ENCODE measurements around the gene EIF2B1.

Gene EIF2B1

GRCh38 chr12:123670882-123671728 lies 37.6 kb upstream of the EIF2B1 start, which contains the start of gene TCTN2:
TSS of gene TCTN2 (plus strand) at chr12:123671113. CDS start at chr12:123671241, 128 bp downstream.
- Histone ChIP-seq H3K9me3 (ENCODE audit: insufficient read depth, low read length) (no peaks in the 10 kb centered on the region), H3K27me3 (ENCODE audit: insufficient read depth, insufficient read length) (peaks cover 9% of the 10 kb centered on the region), H3K9ac (ENCODE audit: insufficient read length, low read depth) (peak within 1 kb of the TSS; percentile 86), H3K4me1 (ENCODE audit: insufficient read depth, insufficient read length) (peaks cover 3% of the 10 kb centered on the region), H3K4me3 (ENCODE audit: insufficient read length, low read depth) (peak within 1 kb of the TSS; percentile 91), H3K36me3 (ENCODE audit: insufficient read depth, insufficient read length, low read length) (peaks cover 25% of the 10 kb centered on the region)
- TF ChIP-seq YY1 (IDR thresholded peaks at IDR 0.05; ENCODE audit: insufficient read depth, insufficient read length) (peak; percentile 85), SUZ12 (IDR thresholded peaks at IDR 0.05; ENCODE audit: extremely low read depth, insufficient read depth, insufficient read length) (no peak)
- peak; percentile 88 for DNase-seq (ENCODE audit: low read depth, low spot score)

GRCh38 chr12:123667771-123668170 lies 34.3 kb upstream of the EIF2B1 start:
- peaks cover 3% of the 10 kb centered on the region for H3K4me1 ChIP-seq (ENCODE audit: insufficient read depth, insufficient read length)
- no peak overlapping the region for H3K9ac ChIP-seq (ENCODE audit: insufficient read length, low read depth)
- no peaks in the 10 kb centered on the region for H3K9me3 ChIP-seq (ENCODE audit: insufficient read depth, low read length)
- no peak for DNase-seq (ENCODE audit: low read depth, low spot score)
- no peak overlapping the region for H3K4me3 ChIP-seq (ENCODE audit: insufficient read length, low read depth)
- TF ChIP-seq SUZ12 (IDR thresholded peaks at IDR 0.05; ENCODE audit: extremely low read depth, insufficient read depth, insufficient read length) (no peak), ZNF274 (IDR thresholded peaks at IDR 0.05; ENCODE audit: low read depth, low read length) (no peak), YY1 (IDR thresholded peaks at IDR 0.05; ENCODE audit: insufficient read depth, insufficient read length) (no peak)
- peaks cover 6% of the 10 kb centered on the region for H3K36me3 ChIP-seq (ENCODE audit: insufficient read depth, insufficient read length, low read length)
- peaks cover 9% of the 10 kb centered on the region for H3K27me3 ChIP-seq (ENCODE audit: insufficient read depth, insufficient read length)

- Histone ChIP-seq H3K9ac (ENCODE audit: insufficient read length, low read depth) (no peak overlapping the region), H3K36me3 (ENCODE audit: insufficient read depth, insufficient read length, low read length) (peaks cover 78% of the 10 kb centered on the region), H3K4me1 (ENCODE audit: insufficient read depth, insufficient read length) (no peaks in the 10 kb centered on the region), H3K4me3 (ENCODE audit: insufficient read length, low read depth) (no peak overlapping the region), H3K27me3 (ENCODE audit: insufficient read depth, insufficient read length) (no peaks in the 10 kb centered on the region), H3K9me3 (ENCODE audit: insufficient read depth, low read length) (no peaks in the 10 kb centered on the region)
- no peak for DNase-seq (ENCODE audit: low read depth, low spot score)
- TF ChIP-seq ZNF274 (IDR thresholded peaks at IDR 0.05; ENCODE audit: low read depth, low read length) (no peak), SUZ12 (IDR thresholded peaks at IDR 0.05; ENCODE audit: extremely low read depth, insufficient read depth, insufficient read length) (no peak), YY1 (IDR thresholded peaks at IDR 0.05; ENCODE audit: insufficient read depth, insufficient read length) (no peak)
These were observed 26.7 kb upstream of the EIF2B1 start for GRCh38 chr12:123659996-123660727.

GRCh38 chr12:123657211-123657610 lies 23.7 kb upstream of the EIF2B1 start:
- no peaks in the 10 kb centered on the region for H3K27me3 ChIP-seq (ENCODE audit: insufficient read depth, insufficient read length)
- no peak overlapping the region for H3K9ac ChIP-seq (ENCODE audit: insufficient read length, low read depth)
- no peaks in the 10 kb centered on the region for H3K9me3 ChIP-seq (ENCODE audit: insufficient read depth, low read length)
- H3K4me3 ChIP-seq (ENCODE audit: insufficient read length, low read depth) = no peak overlapping the region
- H3K36me3 ChIP-seq (ENCODE audit: insufficient read depth, insufficient read length, low read length) = peaks cover 87% of the 10 kb centered on the region
- DNase-seq (ENCODE audit: low read depth, low spot score) = no peak
- H3K4me1 ChIP-seq (ENCODE audit: insufficient read depth, insufficient read length) = no peaks in the 10 kb centered on the region
- no peak for TF ChIP-seq YY1 (IDR thresholded peaks at IDR 0.05; ENCODE audit: insufficient read depth, insufficient read length)
- no peak for TF ChIP-seq ZNF274 (IDR thresholded peaks at IDR 0.05; ENCODE audit: low read depth, low read length)

- H3K4me3 ChIP-seq (ENCODE audit: insufficient read length, low read depth) = no peak overlapping the region
- H3K36me3 ChIP-seq (ENCODE audit: insufficient read depth, insufficient read length, low read length) = peaks cover 87% of the 10 kb centered on the region
- H3K4me1 ChIP-seq (ENCODE audit: insufficient read depth, insufficient read length) = no peaks in the 10 kb centered on the region
- H3K9me3 ChIP-seq (ENCODE audit: insufficient read depth, low read length) = no peaks in the 10 kb centered on the region
- H3K9ac ChIP-seq (ENCODE audit: insufficient read length, low read depth) = no peak overlapping the region
- DNase-seq (ENCODE audit: low read depth, low spot score) = no peak
- TF ChIP-seq SUZ12 (IDR thresholded peaks at IDR 0.05; ENCODE audit: extremely low read depth, insufficient read depth, insufficient read length) = no peak
- no peak for TF ChIP-seq YY1 (IDR thresholded peaks at IDR 0.05; ENCODE audit: insufficient read depth, insufficient read length)
- no peak for TF ChIP-seq ZNF274 (IDR thresholded peaks at IDR 0.05; ENCODE audit: low read depth, low read length)
- no peaks in the 10 kb centered on the region for H3K27me3 ChIP-seq (ENCODE audit: insufficient read depth, insufficient read length)
These were observed 22.9 kb upstream of the EIF2B1 start for GRCh38 chr12:123656392-123656791.

GRCh38 chr12:123655420-123655819 lies 21.9 kb upstream of the EIF2B1 start:
- H3K36me3 ChIP-seq (ENCODE audit: insufficient read depth, insufficient read length, low read length) = peaks cover 84% of the 10 kb centered on the region
- no peak overlapping the region for H3K4me3 ChIP-seq (ENCODE audit: insufficient read length, low read depth)
- TF ChIP-seq ZNF274 (IDR thresholded peaks at IDR 0.05; ENCODE audit: low read depth, low read length) (no peak), SUZ12 (IDR thresholded peaks at IDR 0.05; ENCODE audit: extremely low read depth, insufficient read depth, insufficient read length) (no peak), YY1 (IDR thresholded peaks at IDR 0.05; ENCODE audit: insufficient read depth, insufficient read length) (no peak)
- no peaks in the 10 kb centered on the region for H3K9me3 ChIP-seq (ENCODE audit: insufficient read depth, low read length)
- no peak overlapping the region for H3K9ac ChIP-seq (ENCODE audit: insufficient read length, low read depth)
- H3K27me3 ChIP-seq (ENCODE audit: insufficient read depth, insufficient read length) = no peaks in the 10 kb centered on the region
- no peak for DNase-seq (ENCODE audit: low read depth, low spot score)
- H3K4me1 ChIP-seq (ENCODE audit: insufficient read depth, insufficient read length) = no peaks in the 10 kb centered on the region

GRCh38 chr12:123654129-123654701 lies 20.7 kb upstream of the EIF2B1 start:
- Histone ChIP-seq H3K4me1 (ENCODE audit: insufficient read depth, insufficient read length) (no peaks in the 10 kb centered on the region), H3K9ac (ENCODE audit: insufficient read length, low read depth) (no peak overlapping the region), H3K36me3 (ENCODE audit: insufficient read depth, insufficient read length, low read length) (peaks cover 84% of the 10 kb centered on the region), H3K4me3 (ENCODE audit: insufficient read length, low read depth) (no peak overlapping the region), H3K9me3 (ENCODE audit: insufficient read depth, low read length) (no peaks in the 10 kb centered on the region), H3K27me3 (ENCODE audit: insufficient read depth, insufficient read length) (no peaks in the 10 kb centered on the region)
- no peak for TF ChIP-seq SUZ12 (IDR thresholded peaks at IDR 0.05; ENCODE audit: extremely low read depth, insufficient read depth, insufficient read length)
- no peak for TF ChIP-seq ZNF274 (IDR thresholded peaks at IDR 0.05; ENCODE audit: low read depth, low read length)
- TF ChIP-seq YY1 (IDR thresholded peaks at IDR 0.05; ENCODE audit: insufficient read depth, insufficient read length) = no peak
- no peak for DNase-seq (ENCODE audit: low read depth, low spot score)

All from NT2/D1 (cell line).